Fibroblast of the conjunctiva (primary cell): Measurements from ENCODE around the gene ARHGEF5.
"Not testable (repeated sequence)": the region's sequence is repeated elsewhere in the genome, so short reads cannot be mapped to it uniquely, and the experiment has no call there.

Source experiments
- DNase-seq: peaks from one replicate; pipeline ENCODE4 v3.0.0-alpha.2; 2010; ENCODE audit warnings: low read depth

The ARHGEF5 gene

DNA sequence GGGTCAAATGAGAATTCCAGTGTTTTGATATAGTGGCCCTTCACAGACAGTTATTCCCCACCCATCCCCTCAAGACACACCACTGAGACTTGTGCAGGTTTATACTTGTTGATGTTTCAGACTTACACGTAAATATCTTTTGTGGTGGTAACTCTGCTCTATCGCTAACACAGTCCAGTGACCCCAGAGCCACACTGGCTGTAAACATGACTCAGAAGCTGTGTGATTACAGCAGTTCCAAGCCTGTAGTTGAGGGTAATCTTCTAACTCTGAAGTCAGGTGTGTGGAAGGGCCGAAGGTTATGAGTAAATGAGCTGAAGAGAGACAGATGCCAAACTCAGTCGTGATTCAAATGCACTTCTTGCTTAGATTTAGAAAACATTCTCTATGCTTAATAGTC, 28.9 kb downstream of the ARHGEF5 start:
- DNase-seq: no peak

DNA sequence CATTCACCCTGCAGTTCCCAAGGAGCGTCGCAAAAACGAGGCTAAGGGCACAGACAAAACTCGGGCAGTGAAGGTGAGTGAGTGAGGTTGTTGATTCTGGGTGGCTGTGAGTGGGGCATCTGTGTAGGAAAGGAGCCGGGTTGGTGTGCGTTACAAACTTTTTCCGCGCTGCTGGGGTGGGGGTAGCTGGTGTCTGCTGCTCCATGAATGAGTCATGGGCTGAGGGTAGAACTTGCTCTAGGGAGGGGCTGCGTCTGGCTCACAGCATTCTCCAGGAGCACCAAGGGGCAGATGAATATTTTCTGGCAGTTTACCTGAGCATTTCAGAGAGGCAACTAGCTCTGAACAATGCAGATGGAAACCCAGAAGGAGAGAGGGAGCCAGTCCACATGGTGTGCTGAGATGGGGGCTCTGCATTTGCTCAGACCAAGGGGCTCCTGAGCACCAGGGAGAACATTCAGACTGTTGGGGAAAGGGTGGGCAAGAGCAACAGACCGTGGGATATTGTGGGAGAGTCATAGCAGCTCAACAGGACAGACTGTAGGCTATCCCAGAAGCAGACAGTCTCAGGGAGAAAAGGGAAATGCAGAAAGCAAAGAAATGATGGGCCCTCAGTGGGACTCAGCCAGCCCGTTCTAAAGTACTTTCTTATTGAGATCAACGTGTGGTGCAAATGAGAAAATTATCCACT, 29.5 kb downstream of the ARHGEF5 start:
- DNase-seq: no peak

DNA sequence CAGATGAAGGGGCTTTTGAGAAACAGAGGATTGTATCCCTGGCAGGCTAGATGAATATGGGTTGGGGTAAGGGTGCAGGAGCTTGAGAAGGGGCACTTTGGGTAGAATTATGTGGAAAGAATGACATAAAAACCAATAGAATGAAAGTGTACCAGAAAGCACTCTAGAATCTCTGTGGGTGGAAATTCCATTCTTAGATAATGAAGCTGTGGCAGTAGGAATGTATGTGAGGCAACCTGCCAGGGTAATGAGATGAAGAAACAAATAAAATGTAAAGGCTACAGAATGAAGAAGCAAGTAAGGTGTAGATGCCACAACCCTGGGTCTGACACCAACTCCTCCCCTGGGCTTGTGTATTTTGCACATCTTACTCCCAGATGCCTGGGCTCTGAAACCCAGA, 31.5 kb downstream of the ARHGEF5 start:
- no peak for DNase-seq

DNA sequence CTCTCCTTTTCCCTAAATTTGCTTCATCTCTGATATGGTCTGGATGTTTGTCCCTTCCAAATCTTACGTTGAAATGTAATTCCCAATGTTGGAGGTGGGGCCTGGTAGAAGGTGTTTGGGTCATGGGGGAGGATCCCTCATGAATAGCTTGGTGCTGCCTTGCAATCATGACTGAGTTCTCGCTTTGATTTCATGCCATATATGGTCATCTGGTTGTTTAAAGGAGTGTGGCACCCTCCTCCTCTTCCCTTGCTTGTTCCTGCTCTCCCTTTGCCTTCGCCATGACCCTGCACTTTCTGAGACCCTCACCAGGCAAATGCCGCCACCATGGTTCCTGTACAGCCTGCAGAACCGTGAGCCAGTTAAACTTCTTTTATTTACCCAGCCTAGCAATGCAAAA, 33.7 kb downstream of the ARHGEF5 start:
- no peak for DNase-seq

DNA sequence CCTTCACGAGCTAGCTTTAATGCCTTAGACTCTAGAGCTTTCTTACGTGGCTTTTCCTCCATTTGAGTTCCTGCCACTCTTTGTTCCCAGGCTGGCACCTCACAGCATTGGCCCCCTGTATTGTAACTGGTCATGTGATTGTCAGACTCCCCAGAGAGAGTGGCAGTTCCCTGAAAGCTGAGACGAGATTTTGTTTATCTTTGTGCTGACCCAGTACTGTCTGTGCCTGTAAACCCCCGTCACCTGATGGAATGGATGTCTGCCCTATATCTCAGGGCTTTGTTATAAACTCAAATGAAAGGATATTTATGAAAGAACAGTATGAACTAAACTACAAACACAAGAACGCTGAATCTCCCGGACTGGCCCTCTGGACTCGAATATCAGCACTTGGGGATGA, 35.3 kb downstream of the ARHGEF5 start:
- no peak for DNase-seq

DNA sequence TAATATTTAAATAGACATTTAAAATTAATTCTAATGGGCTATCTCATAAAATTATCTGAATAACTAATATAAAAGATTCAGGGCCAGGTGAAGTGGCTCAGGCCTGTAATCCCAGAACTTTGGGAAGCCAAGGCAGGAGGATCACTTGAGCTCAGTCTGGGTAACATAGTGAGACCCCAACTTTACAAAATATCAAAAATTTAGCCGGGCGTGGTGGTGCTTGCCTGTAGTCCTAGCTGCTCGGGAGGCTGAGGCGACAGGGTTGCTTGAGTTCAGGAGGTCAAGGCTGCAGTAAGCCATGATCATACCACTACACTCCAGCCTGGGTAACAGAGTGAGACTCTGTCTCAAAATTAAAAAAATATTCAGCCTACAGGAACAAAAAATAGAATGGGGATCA, 35.8 kb downstream of the ARHGEF5 start:
- DNase-seq: no peak

DNA sequence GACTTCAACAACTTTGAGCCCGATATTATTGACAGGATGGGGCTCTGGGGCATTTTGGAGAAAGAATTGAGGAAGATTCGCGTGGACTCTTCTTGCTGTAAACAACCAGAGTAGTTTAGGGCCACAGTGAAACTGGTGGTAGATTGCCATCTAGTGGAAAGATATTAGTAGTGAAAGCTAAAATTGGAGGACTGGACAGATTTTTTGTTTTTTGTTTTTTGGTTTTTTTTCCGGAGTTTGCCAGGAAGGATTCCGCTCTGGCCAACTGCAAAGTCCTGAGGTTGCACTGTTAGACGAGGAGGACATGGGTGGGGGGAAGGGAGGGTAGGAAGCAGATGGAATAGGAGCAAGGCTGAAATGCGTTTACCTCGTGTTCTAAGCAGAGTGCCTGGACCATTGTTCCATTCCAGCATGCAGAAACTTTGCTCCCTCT, 36.6 kb downstream of the ARHGEF5 start:
- peak; percentile 46 for DNase-seq

DNA sequence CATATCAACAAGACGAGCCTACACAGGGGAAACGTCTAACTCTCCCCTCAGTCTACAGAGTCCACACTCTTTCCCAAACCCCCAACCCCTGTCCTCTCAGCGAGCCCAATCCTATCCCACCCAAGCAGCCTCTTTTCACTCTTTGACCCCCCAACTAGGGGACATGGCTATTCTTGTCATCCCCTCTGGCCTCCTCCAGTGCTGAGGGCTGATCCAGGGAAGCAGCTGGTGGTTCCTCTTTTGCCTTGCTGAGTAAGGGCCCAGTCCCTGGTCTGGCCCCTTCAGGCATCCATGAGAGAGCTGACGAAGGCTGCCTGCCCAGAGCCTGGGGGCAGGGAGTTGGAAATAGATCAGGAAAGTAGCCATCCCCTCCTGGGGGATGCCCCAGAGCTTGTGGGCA, 41.9 kb downstream of the ARHGEF5 start:
- DNase-seq: no peak

DNA sequence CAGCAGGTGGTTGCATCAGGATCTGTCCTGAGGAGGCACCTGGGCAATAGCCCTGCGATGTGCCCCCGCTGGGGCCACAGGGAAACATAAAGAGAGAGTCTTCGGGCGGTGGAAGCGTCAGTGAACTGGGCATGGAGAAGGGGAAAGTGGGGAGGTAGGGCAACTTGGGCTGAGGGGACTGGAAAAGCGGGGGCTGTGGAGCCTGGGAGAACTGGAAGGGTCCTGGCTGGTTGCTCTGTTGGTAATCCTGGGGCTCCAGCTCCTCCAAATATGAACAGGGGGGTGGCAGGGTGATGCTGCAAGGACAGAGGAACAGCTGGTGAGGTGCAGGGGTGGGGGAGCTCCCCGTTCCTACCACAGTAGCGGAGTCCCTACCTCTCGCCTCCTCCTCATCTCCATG, 43.1 kb downstream of the ARHGEF5 start:
- no peak for DNase-seq

DNA sequence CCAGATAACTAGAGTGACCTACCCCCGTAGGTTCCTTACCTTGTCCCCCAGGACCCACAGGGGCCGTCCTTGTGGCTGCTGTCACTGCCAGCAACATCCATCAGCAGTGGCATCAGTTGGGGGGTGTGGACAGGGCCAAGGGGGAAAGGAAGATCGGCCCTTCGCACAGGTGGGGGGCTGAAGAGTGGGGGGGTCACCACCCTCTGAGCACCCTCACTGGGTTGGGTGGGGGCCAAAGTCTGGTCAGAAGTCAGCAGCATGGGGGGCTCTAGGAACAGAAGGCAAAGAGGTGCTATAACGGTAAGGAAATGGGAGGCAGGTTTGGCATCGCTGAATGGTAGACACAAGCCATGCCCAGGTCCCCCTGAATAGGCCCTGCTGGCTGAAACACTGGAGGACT, 43.7 kb downstream of the ARHGEF5 start:
- no peak for DNase-seq

DNA sequence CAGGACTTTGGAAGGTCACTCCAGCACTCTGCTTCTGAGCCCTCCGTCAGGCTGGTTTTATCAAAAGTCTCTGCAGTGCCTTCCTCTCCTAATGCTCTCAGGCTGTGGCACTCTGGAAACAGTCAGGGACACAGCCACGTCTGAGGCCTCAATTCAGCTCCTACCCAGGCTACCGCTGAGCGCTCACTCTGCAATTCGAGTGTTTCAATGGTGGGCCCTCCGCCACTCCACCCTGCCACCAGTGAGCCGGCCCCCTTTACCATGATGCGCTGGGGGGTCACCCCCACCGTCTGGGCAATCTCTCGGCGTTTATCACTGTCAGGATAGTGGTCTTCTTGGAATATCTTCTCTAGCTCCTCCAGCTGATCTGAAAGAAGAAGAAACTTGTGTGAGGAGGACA, 44.7 kb downstream of the ARHGEF5 start:
- no peak for DNase-seq

DNA sequence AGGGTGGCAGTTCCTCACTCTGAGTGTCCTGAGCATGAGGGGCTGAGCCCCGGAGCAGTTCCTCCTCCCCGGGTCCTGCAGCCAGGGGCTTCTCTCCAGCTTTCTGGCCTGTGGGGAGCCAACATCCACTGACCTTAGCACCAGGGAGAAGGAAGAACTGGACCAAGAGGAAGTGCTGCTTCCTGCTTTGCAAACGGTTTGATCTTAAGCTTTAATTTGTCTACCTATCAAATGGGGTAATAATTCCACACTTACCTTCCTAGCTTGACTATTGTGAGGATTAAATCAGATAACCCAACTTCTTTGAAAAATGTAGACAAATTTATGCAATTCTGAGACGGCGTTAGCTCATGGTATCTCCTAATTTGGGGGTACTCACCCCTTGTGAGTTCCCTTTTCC, 46.3 kb downstream of the ARHGEF5 start:
- no peak for DNase-seq

DNA sequence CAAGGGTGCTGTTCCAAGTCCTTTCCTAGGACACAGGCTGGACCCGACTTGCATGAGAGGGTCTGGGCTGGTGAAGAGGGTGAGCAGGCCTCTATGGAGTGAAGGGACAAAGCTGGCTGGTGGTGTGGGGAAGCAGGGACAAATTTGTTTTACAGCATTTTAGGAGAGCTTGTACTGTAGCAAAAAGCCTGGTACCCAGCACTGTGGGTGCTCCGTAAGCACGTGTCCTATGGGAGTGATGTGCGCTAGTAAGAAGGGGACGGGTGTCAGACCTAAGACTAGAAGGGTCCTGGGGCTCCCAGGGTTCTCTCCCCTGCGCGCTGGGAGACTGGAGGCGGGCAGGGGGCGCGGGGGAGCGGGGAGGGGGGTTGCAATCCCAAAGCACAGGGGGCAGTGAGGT, 47.9 kb downstream of the ARHGEF5 start:
- no peak for DNase-seq

DNA sequence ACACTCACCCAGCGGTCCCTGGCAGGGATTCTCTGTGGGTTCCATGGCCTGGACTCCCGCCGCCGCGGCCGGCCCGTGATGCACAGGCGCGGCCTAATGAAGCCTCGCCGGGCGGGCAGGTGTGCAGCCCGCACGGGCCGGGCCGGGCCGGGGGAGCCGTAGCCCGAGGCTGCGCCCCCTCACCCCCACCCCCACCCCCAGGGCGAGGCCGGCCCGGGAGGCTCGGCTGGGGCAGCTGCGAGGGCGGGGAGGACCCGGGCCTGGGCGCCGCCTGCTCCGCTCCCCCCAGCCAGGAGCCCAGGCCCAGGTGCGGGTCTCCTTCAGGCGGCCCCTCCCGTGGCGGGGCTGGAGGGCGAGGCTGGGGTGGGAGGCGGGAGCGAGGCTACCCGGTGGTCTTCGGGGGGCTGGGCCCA, 48.5 kb downstream of the ARHGEF5 start, which contains the start of gene NOBOX:
Gene NOBOX (minus strand): TSS at position 45 of the 413 bp plus-strand sequence.
- DNase-seq: no peak

DNA sequence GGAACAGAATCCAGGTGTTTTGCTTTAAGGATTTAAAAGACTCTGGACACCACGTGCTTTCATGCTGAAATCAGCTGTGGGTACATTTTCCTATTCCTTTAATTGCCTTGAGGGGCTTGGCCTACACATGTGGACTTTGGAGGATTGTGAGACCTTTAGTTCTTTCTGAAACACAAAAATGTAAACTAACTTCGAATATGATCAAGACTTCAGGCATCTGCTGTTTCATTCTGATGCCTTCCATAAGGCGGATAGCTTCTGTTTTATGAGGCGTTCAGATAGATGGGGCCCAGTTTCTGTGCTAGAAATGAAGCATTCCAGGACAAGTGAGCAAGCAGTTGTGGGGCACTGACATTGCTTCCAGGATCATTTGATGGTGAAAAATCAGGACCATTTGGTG, 49.7 kb downstream of the ARHGEF5 start:
- peak; percentile 17 for DNase-seq

DNA sequence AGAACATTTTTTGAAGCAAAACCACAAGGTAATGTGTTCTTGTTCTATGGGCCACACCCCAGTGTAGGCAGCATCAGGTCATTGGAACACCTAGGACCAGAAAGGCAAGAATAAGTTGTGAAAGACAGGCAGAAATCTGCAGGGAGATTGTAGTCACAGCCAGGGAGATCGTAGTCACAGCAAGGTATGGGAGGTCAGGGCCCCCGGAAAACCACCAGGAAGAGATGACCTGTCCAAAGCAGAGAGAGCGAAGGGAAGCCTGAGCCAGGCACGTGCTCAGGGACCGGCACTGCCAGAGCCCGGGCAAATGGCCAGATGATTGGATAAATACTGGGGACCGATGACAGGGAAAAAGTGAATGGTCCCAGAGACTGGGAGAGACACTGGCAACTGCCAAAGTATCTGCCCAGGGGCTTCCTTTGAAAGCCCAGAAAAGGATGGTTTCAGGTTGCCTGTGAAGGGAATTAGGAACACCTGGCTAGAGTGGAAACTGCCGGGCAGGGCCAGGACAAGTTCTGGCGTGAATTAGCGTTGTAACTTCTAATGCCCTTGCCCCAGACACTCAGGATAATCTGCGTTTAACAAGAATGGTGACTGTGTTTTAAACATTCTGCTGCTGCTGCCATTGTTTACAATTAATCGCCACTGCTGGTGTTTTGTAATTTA, 52.2 kb downstream of the ARHGEF5 start:
- no peak for DNase-seq

DNA sequence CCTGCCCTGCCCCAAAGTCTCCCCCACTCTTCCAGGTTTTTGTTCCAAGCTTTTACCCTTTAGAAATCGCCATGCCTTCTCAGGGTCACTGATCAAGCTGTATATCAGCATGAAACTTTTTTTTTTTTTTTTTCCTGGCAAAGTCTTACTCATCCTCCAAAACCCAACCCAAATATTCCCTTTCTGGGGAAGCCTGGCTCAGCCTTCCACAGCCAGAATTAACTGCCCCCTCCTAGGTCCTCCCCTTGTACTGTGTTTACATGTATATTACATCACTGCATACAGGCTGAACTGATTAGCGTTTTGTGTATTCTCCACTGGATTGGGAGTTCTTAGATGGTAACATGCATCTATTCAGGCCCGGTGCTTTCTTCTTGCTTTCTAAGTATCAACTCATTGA, 52.9 kb downstream of the ARHGEF5 start:
- DNase-seq: peak; percentile 16

DNA sequence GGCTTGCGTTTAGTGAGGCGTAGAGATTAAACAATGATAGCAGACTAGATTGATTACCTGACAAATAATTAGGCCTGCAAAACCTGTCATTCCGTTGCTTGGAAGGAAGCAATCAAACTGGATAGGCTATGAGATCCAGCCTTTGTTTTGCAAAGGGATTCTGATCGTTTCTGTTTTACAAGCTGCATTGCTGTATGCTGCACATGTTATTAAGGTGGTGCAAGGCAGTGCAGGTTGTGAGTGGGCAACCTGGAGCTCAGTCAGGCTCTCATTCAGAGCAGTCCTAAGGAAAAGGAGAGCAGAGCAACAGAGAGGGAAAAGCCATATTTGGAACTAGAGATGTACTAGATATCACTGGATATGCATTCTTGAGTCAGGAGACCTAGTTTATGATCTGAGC, 55.2 kb downstream of the ARHGEF5 start:
- no peak for DNase-seq

DNA sequence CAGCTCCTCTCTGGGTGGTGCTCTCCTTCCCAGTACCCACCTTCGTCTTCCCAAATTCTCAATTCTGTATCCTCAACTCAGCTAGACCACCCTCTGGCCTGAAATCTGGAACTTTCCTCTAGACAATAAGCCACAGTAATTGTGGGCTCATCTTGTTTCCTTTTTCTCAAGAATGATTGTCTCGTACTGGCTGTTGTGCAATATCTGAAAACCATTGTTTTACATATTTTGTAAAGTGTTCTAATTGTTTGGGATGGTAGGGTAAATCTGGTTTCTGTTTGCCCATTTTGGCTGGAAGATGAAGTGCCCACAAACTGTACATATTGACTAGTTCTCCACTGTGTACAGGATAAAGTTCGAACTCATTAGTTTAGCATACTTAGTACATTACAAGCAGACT, 59.6 kb downstream of the ARHGEF5 start:
- no peak for DNase-seq

DNA sequence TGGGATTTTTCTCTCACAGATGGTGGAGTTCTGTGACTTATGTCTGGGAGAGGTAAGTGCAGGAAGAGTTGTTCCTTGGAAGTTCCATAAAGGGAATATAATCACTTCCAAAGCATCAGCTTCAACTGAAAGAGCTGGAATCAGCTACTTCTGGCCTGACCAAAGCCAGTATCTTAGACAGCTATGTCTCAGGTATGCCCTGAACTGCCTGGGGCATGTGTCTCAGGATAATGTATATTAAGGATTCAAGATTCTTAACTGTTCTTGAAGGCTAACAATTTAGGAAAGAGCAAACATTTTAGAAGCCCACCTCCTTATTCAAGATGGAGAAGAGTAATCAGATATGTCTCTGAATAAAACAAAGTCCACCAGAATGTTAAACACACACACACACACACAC, 60.7 kb downstream of the ARHGEF5 start:
- no peak for DNase-seq

DNA sequence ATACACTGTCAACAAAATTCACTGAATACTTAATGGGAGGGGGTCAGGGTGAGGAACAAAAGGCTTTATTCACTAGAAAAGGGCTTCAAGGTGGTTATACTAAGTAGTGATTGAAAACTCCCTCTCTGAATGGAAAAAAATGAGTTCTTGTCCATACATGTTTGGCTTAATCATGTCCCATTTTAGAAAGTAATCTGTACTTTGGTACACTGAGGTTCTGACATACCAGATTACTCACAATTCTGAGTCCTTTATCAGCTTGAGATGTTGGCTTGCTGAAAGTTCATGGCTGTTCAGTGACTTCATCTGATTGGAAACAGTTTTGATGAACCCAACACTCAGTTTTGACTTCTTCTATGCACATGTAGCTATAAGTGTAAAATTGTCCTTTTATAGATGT, 61.1 kb downstream of the ARHGEF5 start:
- DNase-seq: no peak

DNA sequence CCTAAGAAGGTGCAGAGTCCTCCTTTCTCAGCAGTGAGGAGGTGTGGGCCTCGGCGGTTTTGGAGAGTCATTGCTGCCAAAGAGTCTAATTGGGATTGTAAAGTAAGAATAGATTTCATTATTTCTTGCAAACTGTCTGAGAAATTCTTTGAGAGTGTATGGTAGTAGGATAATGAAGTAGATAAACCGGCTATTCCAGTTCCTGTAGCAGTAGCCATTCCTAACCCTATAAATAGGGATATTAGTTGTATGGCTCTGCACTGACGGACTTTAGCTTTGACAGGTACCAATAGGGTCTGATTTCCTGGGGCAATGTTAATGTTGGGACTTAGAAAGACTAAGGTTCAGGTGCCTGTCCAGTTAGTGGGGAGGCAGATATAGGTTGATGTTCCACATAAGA, 63.7 kb downstream of the ARHGEF5 start:
- not testable (repeated sequence) for DNase-seq

DNA sequence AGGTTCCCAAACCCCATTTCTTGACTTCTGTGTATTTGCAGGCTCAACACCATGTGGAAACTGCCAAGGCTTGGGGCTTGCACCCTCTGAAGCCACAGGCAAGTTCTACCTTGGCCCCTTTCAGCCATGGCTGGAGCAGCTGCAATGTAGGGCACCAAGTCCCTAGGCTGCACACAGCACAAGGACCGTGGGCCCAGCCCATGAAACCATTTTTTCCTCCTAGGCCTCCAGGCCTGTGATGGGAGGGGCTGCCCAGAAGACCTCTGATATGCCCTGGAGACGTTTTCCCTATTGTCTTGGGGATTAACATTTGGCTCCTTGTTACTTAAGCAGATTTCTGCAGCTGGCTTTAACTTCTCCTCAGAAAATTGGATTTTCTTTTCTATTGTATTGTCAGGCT, 72.3 kb downstream of the ARHGEF5 start:
- DNase-seq: not testable (repeated sequence)

DNA sequence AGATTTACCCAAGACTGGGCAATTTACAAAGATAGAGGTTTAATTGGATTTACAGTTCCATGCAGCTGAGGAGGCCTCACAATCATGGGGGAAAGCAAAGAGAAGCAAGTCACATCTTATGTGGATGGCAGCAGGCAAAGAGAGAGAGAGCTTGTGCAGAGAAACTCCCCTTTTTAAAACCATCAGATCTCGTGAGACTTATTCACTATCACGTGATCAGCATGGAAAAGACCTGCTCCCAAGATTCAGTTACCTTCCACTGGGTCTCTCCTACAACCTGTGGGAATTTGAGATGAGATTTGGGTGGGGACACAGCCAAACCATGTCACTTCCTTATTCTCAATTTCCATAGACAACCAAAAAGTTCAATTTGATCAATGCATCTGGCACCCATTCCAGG, 73.2 kb downstream of the ARHGEF5 start:
- no peak for DNase-seq
